ENCODE data around the gene R3HDM2.
A peak's percentile ranks its signal among the peaks of the same experiment; 100 is the strongest.
"Not testable (repeated sequence)": the region's sequence is repeated elsewhere in the genome, so short reads cannot be mapped to it uniquely, and the experiment has no call there.

Gene R3HDM2

DNA sequence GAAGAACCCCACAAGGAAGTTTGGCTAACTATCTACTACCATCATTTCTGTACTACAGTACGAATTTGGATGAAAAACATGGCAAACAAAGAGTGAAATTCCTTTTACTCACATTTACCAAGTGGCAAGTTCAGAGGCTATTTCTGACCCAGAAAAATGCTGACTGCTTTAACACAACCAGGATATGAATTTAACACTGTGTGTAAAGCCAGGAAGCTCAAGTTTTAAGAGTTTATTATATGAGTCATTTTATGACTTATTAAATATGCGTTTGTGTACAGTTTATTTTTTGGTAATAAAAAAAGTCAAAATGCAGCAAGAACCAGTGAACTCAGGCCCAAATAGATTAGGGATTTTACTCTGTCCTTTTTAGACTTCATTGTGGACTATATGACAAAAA is 121.4 kb downstream of the R3HDM2 start:
- no peak overlapping the region for H3K4me3 ChIP-seq (ENCODE audit: low read depth, low read length)
- TF ChIP-seq, protein P1, sequence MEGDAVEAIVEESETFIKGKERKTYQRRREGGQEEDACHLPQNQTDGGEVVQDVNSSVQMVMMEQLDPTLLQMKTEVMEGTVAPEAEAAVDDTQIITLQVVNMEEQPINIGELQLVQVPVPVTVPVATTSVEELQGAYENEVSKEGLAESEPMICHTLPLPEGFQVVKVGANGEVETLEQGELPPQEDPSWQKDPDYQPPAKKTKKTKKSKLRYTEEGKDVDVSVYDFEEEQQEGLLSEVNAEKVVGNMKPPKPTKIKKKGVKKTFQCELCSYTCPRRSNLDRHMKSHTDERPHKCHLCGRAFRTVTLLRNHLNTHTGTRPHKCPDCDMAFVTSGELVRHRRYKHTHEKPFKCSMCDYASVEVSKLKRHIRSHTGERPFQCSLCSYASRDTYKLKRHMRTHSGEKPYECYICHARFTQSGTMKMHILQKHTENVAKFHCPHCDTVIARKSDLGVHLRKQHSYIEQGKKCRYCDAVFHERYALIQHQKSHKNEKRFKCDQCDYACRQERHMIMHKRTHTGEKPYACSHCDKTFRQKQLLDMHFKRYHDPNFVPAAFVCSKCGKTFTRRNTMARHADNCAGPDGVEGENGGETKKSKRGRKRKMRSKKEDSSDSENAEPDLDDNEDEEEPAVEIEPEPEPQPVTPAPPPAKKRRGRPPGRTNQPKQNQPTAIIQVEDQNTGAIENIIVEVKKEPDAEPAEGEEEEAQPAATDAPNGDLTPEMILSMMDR (IDR thresholded peaks at IDR 0.05; ENCODE audit: low read depth, low read length, missing control alignments), result no peak
- no peak for DNase-seq (ENCODE audit: low read depth)

DNA sequence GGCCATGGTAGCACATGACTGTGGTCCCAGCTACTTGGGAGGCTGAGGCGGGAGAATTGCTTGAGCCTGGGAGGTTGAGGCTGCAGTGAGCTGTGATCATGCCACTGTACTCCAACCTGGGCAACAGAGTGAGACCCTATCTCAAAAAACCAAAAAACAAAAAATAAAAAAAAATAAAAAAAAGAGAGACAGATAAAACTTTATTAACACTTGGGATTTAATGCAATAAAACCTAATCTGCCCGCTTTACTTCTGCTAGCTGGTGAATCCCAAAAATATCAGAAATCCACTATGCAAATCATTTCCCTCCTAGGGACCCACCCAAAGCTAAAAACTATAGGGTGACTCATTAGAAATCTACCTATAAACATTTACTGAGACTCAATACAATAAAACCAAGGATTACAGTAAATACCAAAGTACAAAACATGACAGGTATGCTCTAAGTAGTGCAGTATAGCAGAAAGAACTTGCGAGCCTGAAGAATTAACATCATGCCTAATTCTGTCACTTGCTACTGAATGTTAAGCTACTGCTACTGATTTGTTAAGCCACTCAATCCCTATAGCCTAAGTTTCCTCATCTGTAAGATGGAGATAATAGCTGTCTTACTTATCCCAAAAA is 129.8 kb downstream of the R3HDM2 start:
- TF ChIP-seq, protein P1 (IDR thresholded peaks at IDR 0.05; ENCODE audit: low read depth, low read length, missing control alignments), result no peak
- no peak for DNase-seq (ENCODE audit: low read depth)
- no peak overlapping the region for H3K4me3 ChIP-seq (ENCODE audit: low read depth, low read length)

DNA sequence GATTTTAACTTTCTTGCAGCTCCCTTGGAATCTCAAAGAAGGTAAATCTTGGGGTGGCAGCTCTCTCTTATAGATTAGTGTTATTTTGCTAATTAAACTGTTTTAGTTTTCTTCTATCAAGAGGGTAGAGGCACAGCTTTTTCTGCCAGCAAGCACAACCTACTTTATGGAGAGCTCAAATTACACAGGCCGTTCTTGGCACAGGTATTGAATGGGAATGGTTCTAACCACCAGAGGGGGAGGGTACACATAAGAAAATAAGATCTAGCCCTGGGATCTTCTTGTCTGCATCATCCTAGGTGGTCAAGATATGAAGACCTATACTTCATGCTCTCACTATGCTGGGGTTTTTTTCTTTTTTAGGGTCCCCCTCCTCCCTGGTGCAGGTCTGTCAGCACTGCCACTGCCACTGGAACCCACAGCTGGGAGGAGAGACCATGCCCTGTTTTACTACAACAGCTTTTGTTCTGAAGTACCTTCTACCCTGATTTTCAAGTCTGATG is 131.3 kb downstream of the R3HDM2 start:
- TF ChIP-seq, protein P1 (IDR thresholded peaks at IDR 0.05; ENCODE audit: low read depth, low read length, missing control alignments), result no peak
- no peak overlapping the region for H3K4me3 ChIP-seq (ENCODE audit: low read depth, low read length)
- DNase-seq (ENCODE audit: low read depth), result no peak

DNA sequence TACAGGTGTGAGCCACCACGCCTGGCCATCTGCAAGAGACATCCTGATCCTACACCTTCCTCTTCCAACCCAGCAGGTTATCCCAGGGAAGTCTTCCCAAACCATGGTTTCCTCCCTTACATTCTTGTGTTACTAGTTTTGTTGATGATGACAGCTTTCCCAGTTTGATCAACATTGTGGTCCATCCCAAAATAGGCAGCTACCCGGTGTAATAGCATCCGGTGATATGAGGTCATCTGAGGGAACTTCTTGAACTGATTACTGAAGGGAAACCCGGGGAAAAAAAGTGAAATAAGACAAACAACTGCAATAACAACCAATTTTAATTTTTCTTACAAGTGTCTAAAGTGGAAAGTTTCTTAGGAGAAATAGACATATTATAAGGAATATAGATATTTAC is 134.6 kb downstream of the R3HDM2 start:
- TF ChIP-seq, protein P1 (IDR thresholded peaks at IDR 0.05; ENCODE audit: low read depth, low read length, missing control alignments), result no peak
- no peak for DNase-seq (ENCODE audit: low read depth)
- no peak overlapping the region for H3K4me3 ChIP-seq (ENCODE audit: low read depth, low read length)

DNA sequence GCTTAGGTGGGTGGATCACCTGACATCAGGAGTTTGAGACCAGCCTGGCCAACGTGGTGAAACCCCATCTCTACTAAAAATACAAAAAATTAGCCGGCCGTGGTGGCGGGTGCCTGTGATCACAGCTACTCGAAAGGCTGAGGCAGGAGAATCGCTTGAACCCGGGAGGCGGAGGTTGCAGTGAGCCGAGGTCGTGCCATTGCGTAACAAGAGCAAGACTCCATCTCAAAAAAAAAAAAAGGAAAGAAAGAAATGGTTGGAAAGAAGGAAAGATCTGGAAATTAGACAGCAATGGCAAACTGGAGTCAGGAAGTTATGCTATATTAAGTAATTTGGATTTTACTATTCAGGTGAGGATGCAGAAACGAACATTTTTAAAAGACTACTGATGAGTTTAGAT is 148.8 kb downstream of the R3HDM2 start:
- not testable (repeated sequence) for DNase-seq (ENCODE audit: low read depth); H3K4me3 ChIP-seq (ENCODE audit: low read depth, low read length)

DNA sequence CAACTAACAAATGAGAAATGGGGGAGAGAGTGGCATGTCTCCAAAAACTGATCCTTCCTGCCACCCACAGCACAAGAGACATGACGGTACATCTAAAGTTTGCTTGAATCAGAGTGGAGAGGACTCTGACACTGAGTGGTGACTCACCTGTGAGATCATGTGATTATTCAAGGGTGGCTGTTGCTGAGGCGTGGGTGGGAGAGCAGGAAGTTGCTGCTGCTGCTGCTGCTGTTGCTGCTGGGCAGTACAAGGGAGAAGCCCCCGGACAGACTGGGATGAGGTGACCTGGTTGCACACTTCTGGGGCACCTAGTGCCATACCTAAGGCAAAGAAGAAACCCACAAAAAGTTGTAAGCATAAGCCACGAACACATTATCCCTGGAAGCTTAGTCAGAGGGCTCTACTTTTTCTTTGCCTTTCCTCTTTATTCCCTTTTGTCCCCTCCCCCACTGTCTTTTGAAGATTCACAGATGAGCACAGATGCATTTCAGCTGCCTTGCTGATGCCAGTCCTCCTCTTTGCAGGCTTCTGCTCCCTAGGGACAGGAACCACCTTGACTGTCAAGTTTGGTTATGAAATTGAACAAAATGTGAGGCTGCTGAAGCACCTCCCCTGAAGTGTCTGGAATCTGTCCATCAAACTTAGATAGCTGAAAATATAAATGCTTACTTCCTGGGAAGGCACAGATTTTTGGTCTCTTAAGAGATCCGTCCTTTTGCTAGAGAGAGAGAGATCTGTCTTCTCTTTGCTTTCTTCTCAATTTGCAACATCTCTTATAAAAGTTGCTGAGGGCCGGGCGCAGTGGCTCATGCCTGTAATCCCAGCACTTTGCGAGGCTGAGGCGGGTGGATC is 150.4 kb downstream of the R3HDM2 start:
- TF ChIP-seq, protein P1 (IDR thresholded peaks at IDR 0.05; ENCODE audit: low read depth, low read length, missing control alignments), result no peak
- peak overlapping the region; percentile 10; the same call in 1 of the 2 replicates for H3K4me3 ChIP-seq (ENCODE audit: low read depth, low read length)
- peak; percentile 72 for DNase-seq (ENCODE audit: low read depth)

DNA sequence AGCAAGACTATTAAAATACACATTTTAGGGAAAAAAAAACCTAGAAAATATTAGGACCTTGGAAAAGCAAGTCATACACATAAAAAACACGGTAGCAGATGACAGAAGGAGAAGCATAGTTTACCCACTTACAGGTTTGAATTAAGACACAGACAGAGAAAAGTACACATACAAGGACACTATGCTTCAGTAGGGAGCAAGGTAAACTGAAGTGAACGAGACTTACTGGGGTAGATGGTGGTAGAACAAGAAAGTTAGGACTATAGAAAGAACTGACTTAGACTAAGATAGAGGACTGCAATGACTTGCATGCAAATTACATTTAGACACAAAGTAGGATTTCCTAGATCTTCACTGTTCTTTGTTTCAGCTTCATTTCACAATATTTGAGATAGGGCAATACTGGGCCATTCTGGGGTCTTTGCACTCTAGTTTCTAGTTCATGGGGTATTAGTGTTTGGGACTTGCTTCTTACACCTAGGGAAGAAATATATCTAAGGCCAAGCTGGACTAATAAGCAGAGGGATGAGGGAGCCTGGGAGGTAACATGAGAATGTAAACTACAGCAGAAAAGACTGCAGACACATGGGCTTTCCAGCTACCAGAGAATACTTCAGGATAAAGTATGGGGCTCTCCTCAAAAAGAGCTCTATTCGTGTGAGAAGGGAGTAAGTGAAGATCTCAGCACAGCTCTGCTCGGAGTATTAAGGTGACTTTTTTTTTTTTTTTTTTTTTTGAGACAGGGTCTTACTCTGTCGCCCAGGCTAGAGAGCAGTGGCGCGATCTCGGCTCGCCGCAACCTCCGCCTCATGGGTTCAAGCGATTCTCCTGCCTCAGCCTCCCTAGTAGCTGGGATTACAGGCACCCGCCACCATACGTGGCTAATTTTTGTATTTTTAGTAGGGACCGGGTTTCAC is 152.1 kb downstream of the R3HDM2 start:
- TF ChIP-seq, protein P1 (IDR thresholded peaks at IDR 0.05; ENCODE audit: low read depth, low read length, missing control alignments), result no peak
- no peak overlapping the region for H3K4me3 ChIP-seq (ENCODE audit: low read depth, low read length)
- no peak for DNase-seq (ENCODE audit: low read depth)
